ENCODE data around the gene GALNT9.

DNA sequence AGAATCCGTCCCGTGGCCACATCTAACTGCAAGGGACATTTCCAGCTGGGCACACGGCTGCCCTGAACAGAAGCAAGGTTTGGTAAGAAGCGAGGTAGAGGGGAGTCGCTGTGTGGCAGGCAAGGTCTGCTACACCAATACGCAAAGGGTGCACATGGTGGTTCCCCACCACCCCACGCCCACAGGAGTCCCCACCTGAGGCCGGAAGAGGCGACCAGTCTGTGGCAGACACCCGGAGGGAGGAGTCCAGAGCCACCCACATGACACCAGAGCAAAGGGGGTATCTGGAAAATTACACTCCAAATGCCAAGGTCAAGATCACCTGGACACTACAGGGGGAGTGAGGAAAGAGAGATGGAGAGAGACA, 47.1 kb upstream of the GALNT9 start:
- no peak for TF ChIP-seq EP300 (IDR thresholded peaks at IDR 0.05)
- no peak for TF ChIP-seq CTCF (IDR thresholded peaks at IDR 0.05)
- no peak for TF ChIP-seq POLR2A (IDR thresholded peaks at IDR 0.05)

All from tibial nerve (tissue), 4 donors.